C4-2B (cell line): Measurements from ENCODE around the gene GARNL3.

Source experiments
- H3K27ac ChIP-seq: fragments of 450-650 bp; 2 replicates; pipeline ENCODE4 v1.5.1; 2017
- CTCF ChIP-seq: fragments of 450-650 bp; conservative IDR thresholded peaks from 2 replicates; pipeline ENCODE4 v1.5.1; 2017; ENCODE audit warnings: mild to moderate bottlenecking
- ZFX ChIP-seq: fragments of 450-650 bp; IDR thresholded peaks from 2 replicates; pipeline ENCODE4 v1.6.1; 2017

Gene GARNL3

GRCh38 chr9:127291246-127291778 lies 26.7 kb downstream of the GARNL3 start:
- TF ChIP-seq ZFX: no peak
- TF ChIP-seq CTCF: no peak
- no peak overlapping the region for H3K27ac ChIP-seq

- TF ChIP-seq ZFX: no peak
- no peak for TF ChIP-seq CTCF
- no peak overlapping the region for H3K27ac ChIP-seq
Observed at GRCh38 chr9:127292415-127292814, 27.8 kb downstream of the GARNL3 start.

- TF ChIP-seq ZFX: no peak
- no peak for TF ChIP-seq CTCF
- H3K27ac ChIP-seq: no peak overlapping the region
Observed at GRCh38 chr9:127293328-127293727, 28.8 kb downstream of the GARNL3 start.

- H3K27ac ChIP-seq: no peak overlapping the region
- TF ChIP-seq ZFX (no peak), CTCF (no peak)
Observed at GRCh38 chr9:127293767-127294166, 29.2 kb downstream of the GARNL3 start.

- H3K27ac ChIP-seq: no peak overlapping the region
- TF ChIP-seq ZFX (no peak), CTCF (no peak)
Observed at GRCh38 chr9:127295005-127295404, 30.4 kb downstream of the GARNL3 start.

- TF ChIP-seq CTCF (no peak), ZFX (no peak)
- H3K27ac ChIP-seq: no peak overlapping the region
Observed at GRCh38 chr9:127300886-127301447, 36.4 kb downstream of the GARNL3 start.

- no peak for TF ChIP-seq ZFX
- H3K27ac ChIP-seq: no peak overlapping the region
Observed at GRCh38 chr9:127303830-127304229, 39.3 kb downstream of the GARNL3 start.

- H3K27ac ChIP-seq: no peak overlapping the region
- TF ChIP-seq CTCF: no peak
- TF ChIP-seq ZFX: no peak
Observed at GRCh38 chr9:127305206-127305837, 40.7 kb downstream of the GARNL3 start.
